ENCODE data around the gene SLC2A10.

The SLC2A10 gene

DNA sequence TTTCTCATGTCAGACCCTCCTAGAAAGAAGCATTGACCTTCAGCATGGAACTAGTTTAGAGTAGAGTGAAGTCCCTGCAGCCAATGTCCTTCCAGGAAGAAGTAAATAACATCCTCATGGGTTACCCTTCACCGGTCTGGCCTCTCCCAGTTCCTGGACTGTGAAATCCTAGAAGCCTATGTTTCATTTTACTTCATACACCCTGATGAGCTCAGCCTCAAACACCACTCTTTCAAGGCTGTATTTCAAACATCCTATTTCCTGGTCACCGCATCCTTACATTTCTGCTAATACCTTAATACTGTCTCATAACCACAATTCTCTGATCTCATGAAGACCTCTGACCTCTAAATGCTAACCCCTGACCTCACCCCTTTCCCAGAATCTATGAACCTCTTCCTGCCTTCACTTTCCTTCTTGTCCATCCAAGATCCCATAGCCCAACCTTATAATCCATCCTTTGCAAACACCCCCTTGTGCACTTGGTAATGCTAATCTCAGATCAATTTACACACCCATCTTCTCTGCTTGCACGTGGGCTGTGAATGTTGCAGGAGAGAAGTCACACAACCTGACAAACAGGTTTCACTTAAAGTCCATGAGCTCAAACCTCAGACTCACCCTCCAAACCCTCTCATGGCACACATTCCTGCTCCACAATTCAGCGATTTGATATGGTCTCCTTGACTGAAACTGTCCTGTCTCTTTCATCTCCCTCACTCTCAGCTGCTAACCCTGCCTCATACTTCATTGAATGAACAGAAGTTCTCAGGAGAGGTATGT, 30.2 kb downstream of the SLC2A10 start:
- FAIRE-seq = no peak

DNA sequence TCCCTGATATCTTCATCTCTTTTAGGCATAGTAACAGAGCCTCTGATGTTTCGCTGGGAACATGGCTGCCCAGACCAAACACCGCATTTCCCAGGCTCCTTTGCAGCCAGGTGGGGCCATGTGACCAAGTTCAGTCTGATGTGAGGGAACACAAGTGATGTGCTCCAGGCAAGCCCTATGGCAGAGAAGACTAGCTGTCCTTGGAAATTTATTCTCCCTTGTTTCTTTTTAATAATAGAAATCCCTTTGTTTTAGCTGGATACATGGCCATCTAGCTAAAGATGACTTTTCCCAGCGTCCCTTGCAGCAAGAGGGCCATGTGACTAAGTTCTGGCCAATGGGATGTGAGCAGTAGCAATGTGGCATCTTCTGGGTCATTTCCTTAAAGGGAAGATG, 30.8 kb downstream of the SLC2A10 start:
- FAIRE-seq = no peak

DNA sequence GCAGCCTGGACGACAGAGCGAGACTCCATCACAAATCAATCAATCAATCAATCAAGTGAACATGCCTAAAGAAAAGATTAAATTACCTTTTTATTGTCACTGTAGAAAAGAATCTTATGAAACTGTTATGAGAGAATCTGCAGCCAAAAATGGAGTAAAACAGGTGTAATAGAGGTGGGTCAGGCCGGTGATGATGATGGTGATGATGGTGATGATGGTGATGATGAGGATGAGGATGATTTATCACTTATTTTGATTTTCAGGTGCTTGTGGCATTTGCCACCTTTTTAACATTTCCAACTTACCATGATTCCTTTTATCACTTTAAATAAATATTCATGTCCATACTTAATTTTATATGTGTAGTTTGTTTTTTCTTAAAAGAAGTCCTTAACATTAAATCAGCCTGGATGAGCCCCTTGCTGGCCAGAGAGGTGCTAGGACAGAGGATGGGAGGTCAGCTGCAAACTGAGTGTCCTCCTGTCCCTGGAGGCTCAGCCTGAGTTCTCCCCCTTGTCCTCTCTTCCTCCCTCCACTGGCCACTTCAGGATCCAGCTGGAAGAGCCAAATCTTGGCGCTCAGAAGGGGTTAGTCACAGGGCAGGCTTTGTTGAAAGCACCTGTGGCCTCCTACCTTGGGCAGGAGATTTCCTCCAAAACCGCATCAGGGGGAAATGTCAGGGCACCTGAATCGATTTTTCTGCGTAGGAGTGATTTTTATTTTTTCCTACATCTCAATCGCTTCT, 32.6 kb downstream of the SLC2A10 start:
- FAIRE-seq = no peak

DNA sequence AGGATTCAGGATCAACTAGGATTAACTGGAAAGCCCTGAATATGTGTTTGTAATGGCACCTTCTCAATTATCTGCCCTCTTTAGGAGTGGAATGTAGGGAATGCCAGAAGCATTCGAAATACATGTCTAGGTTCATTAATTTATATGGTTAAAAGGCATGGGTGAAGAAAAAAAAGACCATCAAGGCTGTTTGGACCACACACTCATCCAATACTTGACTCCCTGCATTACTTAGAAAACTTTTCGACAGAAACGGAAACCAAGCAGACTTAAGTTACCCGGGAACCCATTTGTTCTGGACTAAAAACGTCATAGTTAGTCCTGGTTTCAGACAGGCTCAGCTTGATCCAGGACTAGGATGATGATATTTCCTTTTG, 33.2 kb downstream of the SLC2A10 start:
- FAIRE-seq = no peak

DNA sequence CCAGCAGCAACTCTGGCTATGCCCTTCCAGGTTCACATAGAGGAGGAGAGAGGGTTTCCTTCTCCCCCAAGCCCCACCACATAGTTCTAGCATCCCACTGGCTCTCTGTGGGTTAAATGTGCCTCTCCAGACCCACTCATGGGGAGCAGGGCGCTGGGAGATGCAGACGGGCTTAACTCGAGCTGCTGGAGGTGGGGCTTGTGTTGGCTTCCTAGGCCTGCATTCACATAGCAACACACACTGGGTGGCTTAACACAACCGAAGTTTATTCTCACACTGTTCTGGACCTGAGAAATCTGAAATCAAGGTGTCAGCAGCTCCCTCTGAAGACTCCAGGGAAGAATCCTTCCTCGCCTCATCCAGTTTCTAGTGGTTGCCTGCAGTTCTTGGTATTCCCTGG, 33.6 kb downstream of the SLC2A10 start:
- no peak for FAIRE-seq

DNA sequence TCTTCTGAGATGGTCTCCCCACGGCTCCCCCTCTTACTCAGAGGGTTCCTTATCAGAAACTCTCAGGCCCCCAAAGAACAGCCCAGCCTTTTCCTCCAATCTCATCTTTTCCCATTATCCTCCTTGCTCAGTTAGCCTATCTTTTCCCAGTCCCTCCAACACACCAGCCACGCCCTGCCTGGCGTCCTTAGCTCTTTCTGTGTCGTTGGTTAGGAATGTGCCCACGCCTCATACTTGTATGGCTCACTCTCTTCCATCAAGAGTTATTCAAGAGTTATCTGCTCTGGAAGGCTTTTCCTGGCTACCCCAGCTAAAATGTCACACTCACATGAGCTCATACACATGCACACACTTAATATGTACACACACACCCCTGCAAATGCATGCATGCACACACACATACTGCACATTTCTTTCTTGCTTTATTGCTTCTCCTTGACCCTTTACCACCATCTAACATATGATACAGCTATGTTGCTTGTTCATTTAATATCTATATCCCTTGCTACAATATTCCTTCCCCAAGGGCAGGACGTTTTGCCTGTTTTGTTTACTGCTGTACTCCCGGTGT, 37.6 kb downstream of the SLC2A10 start:
- FAIRE-seq = no peak

DNA sequence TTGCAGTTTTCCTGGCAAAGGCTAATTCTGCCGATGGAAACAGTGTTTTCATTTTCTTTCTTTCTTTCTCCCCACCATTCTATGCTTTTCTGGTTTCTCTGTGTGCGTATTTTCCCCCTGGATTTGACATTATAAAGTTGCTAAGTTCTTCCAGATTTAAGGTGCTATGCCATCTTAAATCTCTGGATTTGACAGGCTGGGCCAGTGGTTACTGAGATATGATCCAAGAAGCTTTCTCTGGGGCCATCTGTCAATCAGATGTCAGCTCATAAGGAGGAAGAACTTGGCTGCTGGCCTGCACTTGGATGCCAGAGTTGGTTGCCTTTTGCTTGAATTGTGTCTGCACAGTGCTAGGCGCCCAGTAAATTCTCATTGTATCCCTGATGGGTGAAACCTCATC, 39.7 kb downstream of the SLC2A10 start:
- no peak for FAIRE-seq

DNA sequence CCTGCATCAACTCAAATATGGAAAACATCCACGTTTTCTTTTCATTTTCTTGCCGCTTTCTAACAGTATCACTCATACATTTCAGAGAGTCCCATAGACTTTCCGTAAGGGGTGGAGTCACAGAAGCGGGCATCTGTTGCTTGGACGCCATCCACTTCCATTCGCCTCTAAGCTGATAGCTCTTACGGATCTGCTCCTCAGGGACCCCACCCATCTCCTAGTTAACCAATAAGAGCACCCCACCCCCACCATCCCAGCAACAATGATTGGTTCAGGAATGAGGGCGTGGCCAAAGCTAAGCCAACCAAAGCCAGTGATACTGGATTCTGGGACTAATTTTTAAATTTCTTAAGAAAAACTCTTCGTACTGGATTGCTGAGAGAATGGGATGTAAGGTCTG, 42.4 kb downstream of the SLC2A10 start:
- no peak for FAIRE-seq

DNA sequence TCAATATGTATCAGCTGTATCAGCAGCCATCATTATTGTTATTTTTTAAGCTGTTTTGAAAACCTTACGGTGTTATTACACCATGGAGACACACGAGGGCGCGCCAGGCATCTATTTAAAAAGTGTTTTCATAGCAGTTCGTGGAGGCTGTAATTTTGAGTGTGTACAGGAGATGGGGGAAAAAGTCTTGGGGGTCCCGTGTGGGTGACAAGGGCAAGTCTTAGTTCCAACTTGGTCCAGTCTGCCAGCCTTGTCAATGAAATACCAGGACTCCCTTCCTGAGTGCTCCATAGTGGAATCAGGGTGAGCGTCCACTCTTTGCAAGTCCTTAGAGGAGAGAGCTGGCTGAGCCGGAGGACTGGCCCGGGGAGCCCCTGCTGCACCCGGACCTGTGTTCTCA, 43.3 kb downstream of the SLC2A10 start:
- no peak for FAIRE-seq

DNA sequence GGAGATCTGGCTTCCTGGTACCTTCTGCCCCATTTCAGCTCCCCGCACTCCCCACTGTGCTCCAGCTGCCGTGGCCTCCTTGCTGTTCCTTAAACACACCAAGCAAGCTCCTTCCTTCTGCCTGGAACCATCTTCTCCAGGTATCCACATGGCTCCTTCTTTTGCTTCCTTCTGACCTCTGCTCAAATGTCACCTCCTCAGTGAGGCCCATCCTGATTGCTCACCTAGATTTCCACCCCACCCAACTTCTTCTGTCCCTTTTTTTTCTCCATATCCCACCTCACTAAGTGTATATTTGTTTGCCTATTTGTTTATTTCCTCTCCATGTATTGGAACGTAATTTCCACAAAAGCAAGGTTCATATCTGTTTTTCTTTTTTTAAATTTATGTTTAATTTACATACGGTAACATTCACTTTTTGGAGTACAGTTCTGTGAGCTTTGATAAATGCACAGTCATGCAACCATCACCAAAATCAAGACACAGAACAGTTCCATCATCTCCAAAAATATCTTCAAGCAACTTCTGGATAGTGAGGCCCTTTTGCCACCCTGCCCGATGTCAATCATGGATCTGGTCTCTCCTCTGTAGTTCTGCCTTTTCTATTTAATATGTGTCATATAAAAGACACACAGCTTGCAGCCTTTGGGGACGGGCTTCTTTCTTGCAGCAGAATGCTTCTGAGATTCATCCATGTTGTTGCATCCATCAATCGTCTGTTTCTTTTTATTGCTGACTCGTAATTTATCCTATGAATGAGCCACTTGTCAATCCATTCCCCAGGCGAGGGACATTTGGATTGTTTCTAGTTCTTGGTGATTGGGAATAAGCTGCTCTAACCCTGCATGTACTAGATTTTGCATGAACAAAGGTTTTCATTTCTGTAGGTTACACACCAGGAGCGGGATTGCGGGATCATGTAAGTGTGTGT, 46.3 kb downstream of the SLC2A10 start:
- FAIRE-seq = no peak

DNA sequence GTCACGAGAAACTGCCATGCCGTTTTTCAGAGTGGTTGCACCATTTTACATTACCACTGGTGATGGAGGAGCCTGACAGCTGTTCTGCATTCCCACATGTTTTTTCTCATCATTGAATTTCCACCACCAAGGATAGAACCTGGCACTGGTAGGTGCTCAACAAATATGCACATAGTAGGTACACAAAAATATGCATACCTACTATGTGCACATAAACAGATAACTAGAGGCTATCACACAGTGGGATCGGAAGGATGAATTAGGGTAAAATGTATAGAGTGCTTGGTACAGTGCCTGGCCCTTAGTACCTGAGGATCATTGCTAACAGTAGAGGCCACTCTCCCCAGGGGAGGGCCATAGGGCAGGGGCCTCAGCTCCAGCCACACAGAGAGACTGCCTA, 47.0 kb downstream of the SLC2A10 start:
- no peak for FAIRE-seq

DNA sequence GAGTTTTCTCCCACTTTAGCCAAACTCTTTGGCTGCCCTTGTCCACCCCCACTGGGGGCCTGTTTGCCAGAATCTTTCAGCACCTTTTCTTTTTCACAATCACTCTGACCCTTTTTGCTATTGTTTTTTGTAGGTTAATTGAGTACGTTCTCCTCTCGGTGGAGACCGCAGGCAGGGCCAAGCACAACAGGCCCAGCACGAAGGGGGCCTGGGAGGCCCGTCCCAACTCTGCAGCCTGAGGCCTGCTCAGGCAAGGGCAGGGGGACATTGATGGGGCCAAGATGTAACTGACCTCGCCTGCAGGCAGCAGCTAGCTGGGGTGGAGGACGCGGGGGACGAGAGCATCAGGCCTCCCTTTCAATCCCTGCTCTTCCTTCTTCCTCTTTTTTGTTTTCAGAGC, 47.7 kb downstream of the SLC2A10 start:
- no peak for FAIRE-seq

DNA sequence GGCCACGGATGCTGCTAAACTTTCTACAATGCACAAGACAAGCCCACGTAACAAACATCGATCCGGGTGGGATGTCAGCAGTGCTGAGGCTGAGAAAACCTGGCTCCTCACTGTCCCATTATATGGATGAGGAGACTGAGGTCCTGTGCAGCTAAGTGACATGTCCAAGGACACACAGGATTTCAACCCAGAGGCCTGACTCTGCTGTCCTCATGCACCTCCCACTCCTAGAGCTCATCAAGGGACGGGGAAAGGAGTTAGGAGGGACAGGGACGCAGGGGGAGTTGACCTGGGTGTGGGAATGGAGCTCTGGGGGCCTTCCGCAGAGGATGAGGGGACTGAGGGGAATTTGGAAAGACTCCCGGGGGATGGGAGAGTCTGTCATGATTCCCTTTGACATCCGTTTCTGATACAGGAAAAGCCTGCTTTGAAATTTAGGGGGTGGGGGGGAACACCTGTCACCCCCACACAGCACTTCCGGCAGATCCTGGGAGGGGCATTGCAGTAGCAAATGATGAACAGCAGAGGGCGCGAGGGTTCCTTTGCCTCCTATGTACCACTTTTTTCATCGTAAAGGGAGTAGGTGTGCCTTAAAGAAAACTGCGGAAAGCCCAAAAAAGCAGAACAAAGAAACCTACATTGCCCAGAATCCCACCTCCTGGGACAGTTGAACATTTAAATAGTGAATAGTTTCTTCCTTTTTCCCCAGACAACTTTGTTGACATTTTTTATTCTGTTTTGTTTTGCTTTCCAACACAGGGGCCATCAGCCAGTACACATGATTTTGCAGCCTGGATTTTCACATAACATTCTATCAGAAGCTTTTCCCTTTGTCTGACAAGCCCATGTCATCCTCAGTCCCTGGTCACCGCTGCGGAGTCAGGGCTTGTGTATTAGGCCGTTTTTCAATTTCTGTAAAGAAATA, 48.6 kb downstream of the SLC2A10 start:
- no peak for FAIRE-seq

DNA sequence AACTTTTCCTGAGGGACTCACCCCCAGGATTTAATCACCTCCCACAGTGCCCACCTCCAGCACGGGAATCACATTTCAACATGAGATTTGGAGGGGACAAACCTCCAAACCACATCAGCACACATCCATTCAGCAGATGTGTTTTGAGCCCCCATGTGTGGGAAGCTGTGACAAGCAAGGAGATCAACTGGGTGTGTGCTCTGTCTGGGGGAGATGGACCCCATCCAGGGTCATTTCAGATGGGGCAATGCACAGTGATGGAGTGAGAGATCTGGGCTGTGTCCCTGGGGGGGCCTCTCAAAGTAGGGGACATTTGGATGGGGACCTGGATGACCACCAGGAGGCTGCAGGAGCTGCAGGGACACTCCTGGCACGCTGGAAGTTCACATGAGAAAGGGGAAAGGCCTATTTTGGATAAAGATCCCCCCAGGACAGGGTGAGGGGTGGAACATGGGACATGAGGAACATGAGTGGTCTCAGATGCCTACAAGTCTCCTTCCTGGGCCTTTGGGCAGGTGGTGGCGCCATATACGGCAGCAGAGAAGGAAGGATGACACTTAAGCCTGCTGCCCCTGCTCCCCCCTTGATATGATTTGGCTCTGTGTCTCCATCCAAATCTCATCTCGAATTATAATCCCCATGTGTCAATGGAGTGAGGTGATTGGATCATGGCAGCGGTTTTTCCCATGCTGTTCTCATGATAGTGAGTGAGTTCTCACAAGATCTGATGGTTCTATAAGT, 49.6 kb downstream of the SLC2A10 start:
- no peak for FAIRE-seq

DNA sequence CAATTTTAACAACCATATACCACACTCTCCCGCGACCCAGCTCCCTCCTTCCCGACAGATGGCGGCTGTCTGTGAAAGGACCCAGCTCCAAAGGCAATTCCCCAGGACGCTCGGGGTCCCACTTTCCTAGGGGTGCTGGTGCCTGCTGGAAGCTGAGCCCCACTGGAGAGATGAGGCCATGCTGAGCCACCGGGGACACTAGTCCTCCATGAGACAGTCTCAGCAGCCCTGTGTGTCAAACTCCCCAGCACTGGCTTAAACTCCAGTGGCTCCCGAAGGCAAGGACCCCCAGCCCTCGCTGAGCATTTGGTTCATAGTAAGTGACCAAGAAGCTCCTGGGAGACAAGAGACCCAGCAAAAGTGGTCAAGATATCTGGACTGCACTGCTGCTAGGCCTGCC, 52.1 kb downstream of the SLC2A10 start:
- FAIRE-seq = no peak

DNA sequence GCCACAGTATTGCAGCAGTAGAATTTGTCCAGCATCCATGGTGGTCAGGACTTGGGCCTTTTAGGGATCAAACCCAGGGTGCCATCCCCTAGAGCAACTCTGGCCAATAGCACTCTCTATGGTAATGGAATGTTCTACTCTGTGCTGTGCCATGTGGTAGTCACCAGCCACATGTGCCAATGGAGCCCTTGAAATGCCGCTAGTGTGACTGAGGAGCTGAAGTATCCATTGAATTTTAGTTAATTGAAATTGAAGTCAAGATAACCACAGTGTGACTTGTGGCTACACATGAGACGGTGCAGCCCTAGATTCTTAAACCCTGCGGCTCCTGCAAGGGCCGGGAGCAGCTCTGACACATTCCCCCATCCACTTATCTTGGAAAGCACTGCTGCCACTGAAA, 54.6 kb downstream of the SLC2A10 start:
- FAIRE-seq = no peak

DNA sequence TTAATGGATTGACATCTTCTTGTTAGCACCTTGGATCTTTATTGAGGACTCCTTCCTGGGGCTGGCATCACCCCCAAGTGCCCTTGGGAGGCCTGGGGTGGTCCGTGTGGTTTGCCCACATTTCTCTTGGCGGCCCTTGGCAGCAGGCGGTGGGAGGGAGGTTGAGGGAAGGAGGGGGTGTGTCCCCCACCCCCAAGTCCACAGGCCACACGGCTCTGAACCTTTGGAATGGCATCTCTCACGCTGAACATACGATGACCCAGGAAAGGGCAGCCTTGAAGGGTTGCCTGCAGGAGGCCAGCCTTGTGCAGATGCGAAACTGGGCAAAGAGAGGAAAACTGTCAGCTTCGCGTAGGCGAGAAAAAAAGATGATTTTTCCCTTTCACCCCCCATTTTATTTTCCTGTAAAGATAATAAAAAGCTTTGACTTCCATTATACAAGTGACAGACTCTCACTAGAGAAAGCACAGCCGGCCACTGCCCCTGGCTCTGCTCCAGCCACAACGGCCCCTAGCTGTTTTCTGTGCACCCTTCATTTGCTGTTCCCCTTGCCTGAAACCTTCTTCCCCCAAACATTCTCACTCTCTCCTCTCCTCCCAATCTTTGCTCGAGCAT, 56.2 kb downstream of the SLC2A10 start:
- FAIRE-seq = no peak

DNA sequence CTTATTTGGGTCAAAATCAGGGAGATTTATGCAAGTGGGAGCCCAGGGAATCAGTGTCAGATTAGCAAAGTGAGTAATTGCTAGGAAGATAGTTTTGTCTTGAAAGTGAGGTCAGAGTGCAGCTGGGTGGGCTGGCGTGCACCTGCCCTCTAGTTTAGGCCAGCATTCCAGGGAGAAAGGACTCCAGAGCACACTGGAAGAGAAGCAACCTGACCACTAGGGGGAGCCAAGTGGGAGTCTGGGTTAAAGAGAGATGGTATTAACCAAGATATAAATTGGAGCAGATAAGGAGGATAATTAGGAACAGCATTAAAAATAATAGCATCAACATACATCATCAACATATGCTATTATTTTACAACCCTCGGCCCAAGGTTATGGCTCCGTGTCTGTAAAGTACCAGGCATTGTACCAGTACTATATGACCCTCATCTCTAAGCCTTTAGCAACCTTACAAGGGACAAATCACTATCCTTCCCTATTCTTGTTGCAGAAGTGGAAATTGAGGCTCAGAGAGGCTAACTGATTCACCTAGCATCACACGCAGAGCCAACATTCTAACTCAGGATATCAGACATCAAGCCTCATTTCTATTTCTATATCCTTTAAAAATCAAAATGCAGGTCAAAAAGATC, 57.8 kb downstream of the SLC2A10 start:
- no peak for FAIRE-seq

DNA sequence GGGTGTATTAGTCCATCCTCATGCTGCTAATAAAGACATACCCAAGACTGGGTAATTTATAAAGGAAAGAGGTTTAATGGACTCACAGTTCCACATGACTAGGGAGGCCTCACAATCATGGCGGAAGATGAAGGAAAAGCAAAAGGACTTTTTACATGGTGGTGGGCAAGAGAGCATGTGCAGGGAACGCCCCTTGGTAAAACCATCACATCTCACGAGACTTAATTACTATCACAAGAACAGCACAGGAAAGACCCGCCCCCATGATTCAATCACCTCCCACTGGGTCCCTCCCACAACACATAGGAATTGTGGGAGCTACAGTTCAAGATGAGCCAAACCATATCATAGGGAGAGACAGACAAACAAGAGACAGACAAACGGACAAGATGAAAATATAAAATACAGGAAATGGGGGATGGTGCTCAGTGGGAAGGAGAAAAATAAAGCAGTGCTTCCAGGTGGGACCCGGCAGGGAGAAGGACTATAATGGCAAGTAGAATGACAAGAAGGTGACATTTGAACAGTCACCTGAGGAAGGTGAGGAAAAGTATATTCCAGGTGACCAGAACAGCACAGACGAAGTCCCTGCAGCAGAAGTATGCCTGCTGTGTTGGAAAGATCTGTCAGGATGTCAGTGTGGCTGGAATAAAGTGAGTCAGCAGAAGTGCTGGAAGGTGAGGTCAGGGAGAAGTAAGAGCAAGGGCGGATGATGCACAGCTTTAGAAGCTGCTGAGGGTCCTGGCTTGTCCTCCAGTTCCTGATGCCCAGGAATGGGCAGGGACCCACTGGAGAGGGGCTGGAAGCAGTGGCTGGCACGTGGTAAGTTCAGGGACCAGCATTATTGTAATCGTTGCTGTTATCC, 61.1 kb downstream of the SLC2A10 start:
- no peak for FAIRE-seq
